IMR-90 (cell line): ENCODE measurements around the gene CTCFL. TPM values are rescaled to one million over a fixed set of nuclear protein-coding genes. Genes with fewer than 3 reads are reported as not detected.

ENCODE experiments used
- ATAC-seq: fragments of 200-7000 bp; cut with Tn5 transposase; 2 replicates; pipeline ENCODE4 v1.9.1; 2020; ENCODE audit warnings: low read depth, mild to moderate bottlenecking, moderate library complexity
- BruUV-seq: library from RNA; stranded (reverse); fragments of 400-500 nt; replicated peaks from 2 replicates; lab custom pipeline; 2021; lab: Mats Ljungman, UMichigan
- CTCF ChIA-PET: fragments of 300-600 bp; formaldehyde crosslinking; extraction: SDS; loops from one replicate; lab custom pipeline; 2021; ENCODE audit warnings: antibody characterized with exemption; lab: Yijun Ruan, JAX
- POLR2A ChIA-PET: fragments of 300-600 bp; sonication (Branson Sonifier 250); formaldehyde crosslinking; loops from one replicate; lab custom pipeline; 2022; ENCODE audit warnings: antibody characterized with exemption; ENCODE audit not compliant: unreplicated experiment; lab: Charles Lee
- DNase-seq: peaks from one replicate; pipeline ENCODE4 v3.0.0; 2013
- H2AFZ ChIP-seq: replicated peaks from 2 replicates; pipeline ENCODE3; 2013; ENCODE audit warnings: low read length, mild to moderate bottlenecking; ENCODE audit not compliant: poor library complexity
- H2AK5ac ChIP-seq: 2 replicates; pipeline ENCODE4 v1.6.1; 2013; ENCODE audit warnings: low read depth, low read length, inconsistent platforms
- H2AK9ac ChIP-seq: replicated peaks from 2 replicates; pipeline ENCODE3; 2013; ENCODE audit warnings: mild to moderate bottlenecking, low read depth, low read length, moderate library complexity; ENCODE audit not compliant: poor library complexity
- H2BK120ac ChIP-seq: 2 replicates; pipeline ENCODE4 v1.6.1; 2013; ENCODE audit warnings: low read depth, low read length, inconsistent platforms
- H2BK15ac ChIP-seq: 3 replicates; pipeline ENCODE4 v1.6.1; 2013; ENCODE audit warnings: low read depth, low read length, inconsistent platforms
- H2BK20ac ChIP-seq: 2 replicates; pipeline ENCODE4 v1.6.1; 2013; ENCODE audit warnings: low read depth, mild to moderate bottlenecking, inconsistent platforms, low read length, moderate library complexity
- H2BK5ac ChIP-seq: 2 replicates; pipeline ENCODE4 v1.6.1; 2013; ENCODE audit warnings: mild to moderate bottlenecking, low read depth, low read length, inconsistent platforms; ENCODE audit not compliant: poor library complexity, severe bottlenecking
- H3K14ac ChIP-seq: replicated peaks from 2 replicates; pipeline ENCODE4 v1.6.1; 2013; ENCODE audit warnings: low read depth, low read length, inconsistent platforms
- H3K18ac ChIP-seq: 2 replicates; pipeline ENCODE4 v1.6.1; 2013; ENCODE audit warnings: low read depth, low read length, control low read depth
- H3K23ac ChIP-seq: 2 replicates; pipeline ENCODE4 v1.6.1; 2013; ENCODE audit warnings: low read depth, low read length, inconsistent platforms
- H3K27ac ChIP-seq: 2 replicates; pipeline ENCODE4 v1.5.1; 2013; ENCODE audit warnings: mild to moderate bottlenecking, control low read depth, low read length; ENCODE audit not compliant: insufficient read depth
- H3K27me3 ChIP-seq: 2 replicates; pipeline ENCODE4 v1.6.1; 2013; ENCODE audit warnings: low read length; ENCODE audit not compliant: control insufficient read depth, insufficient read depth
- H3K36me3 ChIP-seq: 2 replicates; pipeline ENCODE4 v1.6.1; 2013; ENCODE audit warnings: low read length, mixed read lengths; ENCODE audit not compliant: control insufficient read depth, insufficient read depth
- H3K4ac ChIP-seq: 2 replicates; pipeline ENCODE4 v1.6.1; 2013; ENCODE audit warnings: low read depth, low read length, inconsistent platforms
- H3K4me1 ChIP-seq: 2 replicates; pipeline ENCODE4 v1.6.1; 2013; ENCODE audit warnings: low read length, mixed read lengths; ENCODE audit not compliant: control insufficient read depth, insufficient read depth
- H3K4me2 ChIP-seq: 2 replicates; pipeline ENCODE4 v1.6.1; 2013; ENCODE audit warnings: low read depth, mild to moderate bottlenecking, control low read depth, low read length, moderate library complexity
- H3K4me3 ChIP-seq: 2 replicates; pipeline ENCODE4 v1.5.1; 2013; ENCODE audit warnings: low read depth, mild to moderate bottlenecking, control low read depth, low read length, moderate library complexity; ENCODE audit not compliant: insufficient read depth
- H3K56ac ChIP-seq: 2 replicates; pipeline ENCODE4 v1.6.1; 2013; ENCODE audit warnings: low read length, inconsistent platforms; ENCODE audit not compliant: insufficient read depth; ENCODE audit errors: extremely low read depth
- H3K79me1 ChIP-seq, 2 experiments: 2 replicates each; pipeline ENCODE4 v1.6.1; 2013; ENCODE audit warnings: low read length in 2 of 2, inconsistent platforms in 1 of 2, low read depth in 1 of 2
- H3K9ac ChIP-seq: 2 replicates; pipeline ENCODE4 v1.6.1; 2013; ENCODE audit warnings: low read depth, low read length, control low read depth
- H3K9me1 ChIP-seq: 2 replicates; pipeline ENCODE4 v1.6.1; 2013; ENCODE audit warnings: low read length, inconsistent platforms; ENCODE audit not compliant: insufficient read depth
- H3K9me3 ChIP-seq: 2 replicates; pipeline ENCODE4 v1.6.1; 2013; ENCODE audit warnings: low read length; ENCODE audit not compliant: control insufficient read depth, insufficient read depth
- H4K20me1 ChIP-seq: 2 replicates; pipeline ENCODE4 v1.6.1; 2013; ENCODE audit warnings: low read length, inconsistent platforms; ENCODE audit not compliant: insufficient read depth
- H4K5ac ChIP-seq: 2 replicates; pipeline ENCODE4 v1.6.1; 2013; ENCODE audit warnings: mild to moderate bottlenecking, low read depth, low read length, control low read depth
- H4K8ac ChIP-seq, 2 experiments: 2 replicates each; pipeline ENCODE4 v1.6.1; 2013; ENCODE audit warnings: low read depth in 2 of 2, low read length in 2 of 2, control low read depth in 1 of 2, inconsistent platforms in 1 of 2
- H4K91ac ChIP-seq: 2 replicates; pipeline ENCODE4 v1.6.1; 2013; ENCODE audit warnings: low read depth, low read length, inconsistent platforms; ENCODE audit not compliant: insufficient read depth
- BHLHE40 ChIP-seq: fragments of 150-350 bp; IDR thresholded peaks from 2 replicates; pipeline ENCODE4 v1.6.1; 2016; ENCODE audit warnings: mild to moderate bottlenecking, low read depth, low read length
- CHD1 ChIP-seq: IDR thresholded peaks from 2 replicates; pipeline ENCODE4 v1.6.1; 2012; ENCODE audit warnings: low read depth, low read length, improper control_type of control experiment
- MAFK ChIP-seq: IDR thresholded peaks from 2 replicates; pipeline ENCODE4 v1.6.1; 2012; ENCODE audit warnings: low read depth, low read length, improper control_type of control experiment
- MAZ ChIP-seq: IDR thresholded peaks from 2 replicates; pipeline ENCODE4 v1.6.1; 2012; ENCODE audit warnings: low read depth, mild to moderate bottlenecking, low read length, improper control_type of control experiment, moderate library complexity, borderline replicate concordance
- MXI1 ChIP-seq: IDR thresholded peaks from 2 replicates; pipeline ENCODE4 v1.6.1; 2012; ENCODE audit warnings: low read depth, mild to moderate bottlenecking, low read length, moderate library complexity, borderline replicate concordance
- NFE2L2 ChIP-seq: fragments of 150-350 bp; IDR thresholded peaks from 2 replicates; pipeline ENCODE4 v1.6.1; 2016; ENCODE audit warnings: low read depth, mild to moderate bottlenecking, low read length
- RFX5 ChIP-seq: IDR thresholded peaks from 2 replicates; pipeline ENCODE4 v1.8.0; 2012; ENCODE audit warnings: low read depth, mild to moderate bottlenecking, low read length, moderate library complexity
- whole genome bisulfite sequencing, 2 experiments: methylation state at CpG; one replicate each; pipeline versions ENCODE4 v1.1.5 to v1.1.7; 2013; ENCODE audit warnings: missing lambda C conversion rate in 2 of 2; ENCODE audit not compliant: insufficient read length in 1 of 2; ENCODE audit errors: extremely low coverage in 2 of 2; 5-methylcytosine and 5-hydroxymethylcytosine counted together
- dilution Hi-C: fragments of 300-500 bp; cut with HindIII; formaldehyde crosslinking; loops from one replicate; pipeline ENCODE4 v1.14.3; 2018; ENCODE audit warnings: low sequenced_read_pairs; ENCODE audit not compliant: unreplicated experiment
- in situ Hi-C: fragments of 300-500 bp; cut with MboI; formaldehyde crosslinking; loops from 3 replicates; pipeline ENCODE4 v1.14.3; 2019; ENCODE audit warnings: low sequenced_read_pairs, inconsistent platforms, mixed read lengths
- intact Hi-C: fragments of 100-400 bp; cut with micrococcal nuclease; formaldehyde crosslinking; loops from 2 replicates; pipeline ENCODE4 v1.10.0; 2022
- polyA plus RNA-seq, 3 experiments: library from polyadenylated mRNA; depleted of rRNA; stranded (reverse); fragments of >200 nt; gene quantifications; 2 replicates each; pipeline ENCODE4 v1.2.3, GENCODE V29; 2012; ENCODE audit warnings: low replicate concordance in 1 of 3
- total RNA-seq: library from RNA; depleted of rRNA; stranded (reverse); fragments of >200 nt; gene quantifications from 2 replicates; pipeline ENCODE4 v1.2.3, GENCODE V29; 2012

Gene CTCFL
- total and polyA plus RNA-seq, 2 of the 4 experiments (the other 2 are of a cell fraction): not detected

DNA sequence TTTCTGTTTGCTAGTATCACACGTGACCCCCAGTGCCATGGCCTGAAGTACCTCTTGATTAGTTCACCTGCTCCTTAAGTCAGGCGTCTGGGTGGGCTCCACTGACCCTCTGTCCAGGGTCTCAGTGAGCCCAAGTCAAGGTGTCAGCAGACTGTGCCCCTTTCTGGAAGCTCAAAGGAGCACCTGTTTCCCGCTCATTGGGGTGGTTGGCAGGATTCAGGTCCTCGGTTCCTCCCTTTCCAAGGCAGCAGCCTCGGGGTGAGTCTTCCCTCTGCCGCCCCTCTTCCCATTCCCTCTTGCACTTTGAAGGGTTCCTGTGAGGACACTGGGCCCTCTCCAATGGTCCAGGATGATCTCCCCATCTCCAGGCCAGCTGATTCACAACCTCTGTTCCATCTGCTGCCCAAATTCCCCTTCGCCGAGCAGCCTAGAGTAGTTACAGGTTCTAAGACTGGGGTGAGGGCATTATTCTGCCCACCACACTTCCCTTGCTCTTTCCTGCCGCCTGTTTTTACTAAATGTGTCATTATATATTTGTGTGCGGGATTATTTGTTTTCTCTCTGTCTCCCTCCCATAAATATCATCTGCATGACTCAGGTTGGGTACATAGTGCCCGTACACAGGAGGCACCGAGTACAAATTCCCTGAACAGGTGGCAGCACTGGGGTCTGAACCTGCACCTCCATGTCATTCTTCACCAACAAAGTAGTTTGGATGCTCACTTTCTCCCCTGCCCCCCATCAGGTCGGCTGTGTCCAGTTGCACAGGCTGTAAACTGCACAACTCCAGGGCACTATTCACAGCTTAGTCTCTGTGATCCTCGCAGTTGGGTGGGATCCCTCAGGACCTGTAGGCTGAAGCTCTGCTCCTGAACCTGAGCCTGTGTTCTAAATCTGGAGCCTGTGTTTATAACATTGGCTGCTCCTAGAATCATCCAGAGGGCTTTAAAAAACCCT is 75.3 kb downstream of the CTCFL start:
- Histone ChIP-seq H3K79me1 (no peaks in the 10 kb centered on the region), H3K18ac (no peak overlapping the region), H3K4ac (no peak overlapping the region), H3K23ac (no peak overlapping the region), H4K8ac (no peak overlapping the region), H2BK15ac (no peak overlapping the region), H3K27me3 (peaks cover 15% of the 10 kb centered on the region), H2BK5ac (no peak overlapping the region), H2AK5ac (no peak overlapping the region), H2BK20ac (no peak overlapping the region), H3K9ac (no peak overlapping the region), H3K9me1 (0 out of 2 replicates have a peak, but pooled peaks cover under 1% of the 10 kb centered on the region), H3K4me2 (no peak overlapping the region), H4K20me1 (no peaks in the 10 kb centered on the region), H3K14ac (no peak overlapping the region), H3K4me1 (peaks cover 2% of the 10 kb centered on the region; the same call in 1 of the 2 replicates), H3K56ac (no peak overlapping the region), H2AK9ac (no peak overlapping the region), H3K9me3 (peaks cover 7% of the 10 kb centered on the region), H4K91ac (no peak overlapping the region), H4K5ac (no peak overlapping the region), H3K36me3 (no peaks in the 10 kb centered on the region), H3K27ac (no peak overlapping the region), H2BK120ac (no peak overlapping the region), H2AFZ (no peak overlapping the region), H3K4me3 (no peak overlapping the region)
- 67% methylated on average over 3 of the region's 14 CpGs; no CpG with 5 or more reads in 1 of the 2 experiments for WGBS, 2 experiments
- DNase-seq (no peak), ATAC-seq (no peak)
- ChIA-PET POLR2A (no interaction called here), CTCF (no interaction called here)
- intact Hi-C loops: no loop called here
- in situ Hi-C loops: no loop called here
- no TSS peak for BruUV-seq
- TF ChIP-seq CHD1: no peak
- no peak for TF ChIP-seq RFX5
- no peak for TF ChIP-seq MAFK
- TF ChIP-seq BHLHE40: no peak
- no peak for TF ChIP-seq MXI1
- TF ChIP-seq MAZ: no peak
- TF ChIP-seq NFE2L2: no peak
- dilution Hi-C loops: no loop called here
